CD4-positive, alpha-beta T cell treated with Interleukin-21 for 1 hour (primary cell): ENCODE measurements around the gene PIWIL4.

Source experiments
- DNase-seq: peaks from one replicate; pipeline ENCODE4 v3.0.0-alpha.2; 2020

PIWIL4 gene

DNA sequence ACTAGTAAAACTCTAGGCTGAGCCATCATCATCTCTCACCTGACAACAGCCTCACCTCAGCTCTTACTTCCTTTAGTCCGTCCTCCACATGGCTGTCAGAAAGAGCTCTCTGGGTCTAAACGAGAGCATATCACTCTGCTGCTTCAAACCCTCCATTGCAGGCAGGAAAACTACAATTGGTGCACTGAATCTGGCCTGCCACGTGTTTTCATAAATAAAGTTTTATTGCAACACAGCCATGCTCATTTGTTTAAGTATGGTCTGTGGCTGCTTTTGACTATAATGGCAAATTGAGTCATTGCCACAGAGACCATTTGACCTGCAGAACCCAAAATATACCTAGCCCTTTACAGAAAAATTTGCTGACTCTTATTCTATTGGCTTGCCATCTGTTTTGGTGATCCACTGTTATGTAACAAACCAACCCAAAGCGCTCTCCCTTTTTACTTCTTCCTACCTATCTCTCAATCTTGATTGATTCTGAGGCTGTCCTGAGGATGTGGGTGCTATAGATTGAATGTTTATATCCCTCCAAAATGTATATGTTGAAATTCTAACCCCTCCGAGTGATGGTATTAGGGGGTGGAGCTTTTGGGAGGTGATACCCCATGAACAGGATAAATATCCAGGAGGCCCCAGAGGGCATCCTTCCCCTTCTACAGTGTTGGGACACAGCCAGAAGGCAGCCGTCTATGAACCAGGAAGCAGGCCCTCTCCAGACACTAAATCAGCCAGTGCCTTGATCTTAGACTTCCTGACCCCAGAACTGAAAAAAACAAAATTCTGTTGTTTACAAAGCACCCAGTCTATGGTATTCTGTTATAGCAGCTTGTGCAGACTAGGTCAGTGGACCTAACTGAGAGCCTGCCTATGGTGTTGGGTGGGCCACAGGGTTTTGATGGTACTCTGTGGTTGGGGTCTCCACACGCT, 99.9 kb downstream of the PIWIL4 start:
- DNase-seq: no peak

DNA sequence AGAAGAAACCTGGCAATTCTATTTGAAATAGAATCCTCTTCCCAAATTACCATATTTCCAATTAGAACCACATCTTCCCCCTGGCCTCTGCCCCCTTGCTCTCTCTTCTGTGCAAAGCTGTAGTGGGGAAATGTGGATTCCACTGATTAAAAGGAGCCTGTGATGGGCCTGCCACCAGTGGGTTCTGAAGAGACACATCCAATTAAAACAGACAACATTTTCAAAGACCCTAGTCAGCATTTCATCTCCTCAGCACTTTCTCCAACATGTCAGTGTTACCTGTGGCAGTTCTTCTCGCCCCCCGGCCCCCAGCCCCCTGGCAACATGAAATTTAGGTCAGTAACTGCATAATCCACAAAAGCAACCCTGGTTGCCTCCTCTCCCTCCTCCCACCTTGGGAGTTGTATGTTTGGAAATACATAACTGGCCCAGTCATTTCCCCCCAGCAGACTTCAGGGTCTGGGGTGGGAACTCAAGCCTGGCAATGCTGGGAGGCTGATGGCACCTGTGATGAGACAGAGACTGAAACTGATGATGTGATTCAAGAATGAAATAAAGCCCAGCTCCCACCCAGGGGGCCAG, 101.1 kb downstream of the PIWIL4 start:
- no peak for DNase-seq

DNA sequence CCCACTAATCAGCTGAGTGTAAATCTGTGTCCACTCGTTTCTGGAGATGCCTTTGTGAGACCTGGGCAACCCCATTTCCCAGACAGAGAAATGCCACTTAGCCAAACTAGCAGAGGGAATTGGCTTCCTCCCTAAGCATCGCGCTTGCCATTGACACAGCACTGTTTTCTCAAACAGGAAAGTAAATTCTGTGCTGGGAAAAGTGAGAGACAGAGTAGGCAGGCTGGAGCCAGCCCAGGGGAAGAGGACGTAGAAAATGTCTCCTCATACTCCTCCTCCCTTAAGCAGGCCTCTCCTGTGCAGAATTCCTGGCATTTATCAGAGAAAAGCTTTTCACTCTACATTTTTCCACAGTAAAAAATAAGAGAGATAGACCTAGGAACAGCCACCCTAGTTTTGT, 101.9 kb downstream of the PIWIL4 start:
- no peak for DNase-seq
